Astrocyte (in vitro differentiated cells and primary cell): Measurements from ENCODE around the gene DMGDH. TPM values are rescaled to one million over a fixed set of nuclear protein-coding genes. Genes with fewer than 3 reads are reported as not detected.

Experiments
- DNase-seq: peaks from one replicate; pipeline ENCODE4 v3.0.0-alpha.2; 2010; ENCODE audit warnings: low read depth
- FAIRE-seq: peaks from 2 replicates; lab custom pipeline; 2011; peaks lifted over from hg19 to GRCh38; lab: Jason Lieb, UNC
- H2AFZ ChIP-seq: 2 replicates; pipeline ENCODE4 v1.6.0; 2012; ENCODE audit warnings: low read depth, low read length, inconsistent platforms
- H3K27ac ChIP-seq: 2 replicates; pipeline ENCODE4 v1.5.1; 2011; ENCODE audit warnings: low read depth, low read length, inconsistent platforms
- H3K27me3 ChIP-seq: 2 replicates; pipeline ENCODE4 v1.6.0; 2011; ENCODE audit warnings: low read length, inconsistent platforms; ENCODE audit not compliant: insufficient read depth
- H3K36me3 ChIP-seq: 2 replicates; pipeline ENCODE4 v1.5.1; 2011; ENCODE audit warnings: low read length, inconsistent platforms; ENCODE audit not compliant: insufficient read depth
- H3K4me1 ChIP-seq: 2 replicates; pipeline ENCODE4 v1.5.1; 2011; ENCODE audit warnings: low read length, inconsistent platforms; ENCODE audit not compliant: insufficient read depth
- H3K4me2 ChIP-seq: 2 replicates; pipeline ENCODE4 v1.6.0; 2012; ENCODE audit warnings: low read length, inconsistent platforms
- H3K4me3 ChIP-seq: 2 replicates; pipeline ENCODE4 v1.5.1; 2011; ENCODE audit warnings: low read depth, mild to moderate bottlenecking, low read length, inconsistent platforms; ENCODE audit not compliant: insufficient read depth
- H3K79me2 ChIP-seq: 2 replicates; pipeline ENCODE4 v1.6.0; 2012; ENCODE audit warnings: mild to moderate bottlenecking, low read length, inconsistent platforms; ENCODE audit not compliant: insufficient read depth
- H3K9ac ChIP-seq: 2 replicates; pipeline ENCODE4 v1.6.0; 2012; ENCODE audit warnings: mild to moderate bottlenecking, low read length, inconsistent platforms
- H3K9me3 ChIP-seq: 2 replicates; pipeline ENCODE4 v1.5.1; 2012; ENCODE audit warnings: low read depth, mild to moderate bottlenecking, low read length, inconsistent platforms; ENCODE audit not compliant: insufficient read depth
- H4K20me1 ChIP-seq: 2 replicates; pipeline ENCODE4 v1.6.0; 2012; ENCODE audit warnings: low read length, inconsistent platforms; ENCODE audit not compliant: insufficient read depth
- H3K27ac Mint-ChIP-seq: one replicate; pipeline ENCODE4 v1.8.0; 2021; ENCODE audit warnings: mild to moderate bottlenecking, mixed read lengths; ENCODE audit not compliant: unreplicated experiment
- H3K27me3 Mint-ChIP-seq: one replicate; pipeline ENCODE4 v1.8.0; 2021; ENCODE audit warnings: low read depth, mixed read lengths; ENCODE audit not compliant: unreplicated experiment
- H3K36me3 Mint-ChIP-seq: one replicate; pipeline ENCODE4 v1.8.0; 2021; ENCODE audit warnings: low read depth, mixed read lengths; ENCODE audit not compliant: unreplicated experiment
- H3K4me1 Mint-ChIP-seq: one replicate; pipeline ENCODE4 v1.8.0; 2021; ENCODE audit warnings: low read depth, mixed read lengths; ENCODE audit not compliant: unreplicated experiment
- H3K4me3 Mint-ChIP-seq: one replicate; pipeline ENCODE4 v1.8.0; 2021; ENCODE audit warnings: mild to moderate bottlenecking, moderate library complexity, mixed read lengths; ENCODE audit not compliant: unreplicated experiment
- H3K9me3 Mint-ChIP-seq: one replicate; pipeline ENCODE4 v1.8.0; 2021; ENCODE audit warnings: mild to moderate bottlenecking, mixed read lengths; ENCODE audit not compliant: unreplicated experiment
- EZH2 ChIP-seq: IDR thresholded peaks from 2 replicates; pipeline ENCODE4 v1.6.1; 2012; ENCODE audit warnings: mild to moderate bottlenecking, low read length, inconsistent platforms; ENCODE audit not compliant: insufficient read depth
- total RNA-seq: library from RNA; stranded (reverse); gene quantifications from 2 replicates; pipeline ENCODE4 v1.2.1, GENCODE V29; 2021
- TF ChIP-seq, protein P1 (sequence below): IDR thresholded peaks from 2 replicates; pipeline ENCODE4 v1.5.1; 2011; ENCODE audit warnings: low read depth, mild to moderate bottlenecking, inconsistent platforms, low read length, moderate library complexity; ENCODE audit not compliant: insufficient read depth

The DMGDH gene
- total RNA-seq, 1 donor from 2014 or later = not detected

- no peaks in the 10 kb centered on the region for H3K79me2 ChIP-seq
- no peaks in the 10 kb centered on the region for H3K4me1 ChIP-seq
- no peaks in the 10 kb centered on the region for H3K9me3 ChIP-seq
- no peak overlapping the region for H3K4me2 ChIP-seq
- Mint-ChIP-seq H3K27ac (no peak overlapping the region), H3K9me3 (peaks cover 2% of the 10 kb centered on the region), H3K27me3 (peaks cover 3% of the 10 kb centered on the region), H3K36me3 (no peaks in the 10 kb centered on the region), H3K4me3 (no peak overlapping the region), H3K4me1 (no peaks in the 10 kb centered on the region)
- no peak overlapping the region for H3K27ac ChIP-seq
- H3K36me3 ChIP-seq = no peaks in the 10 kb centered on the region
- no peak overlapping the region for H3K9ac ChIP-seq
- TF ChIP-seq, protein P1, sequence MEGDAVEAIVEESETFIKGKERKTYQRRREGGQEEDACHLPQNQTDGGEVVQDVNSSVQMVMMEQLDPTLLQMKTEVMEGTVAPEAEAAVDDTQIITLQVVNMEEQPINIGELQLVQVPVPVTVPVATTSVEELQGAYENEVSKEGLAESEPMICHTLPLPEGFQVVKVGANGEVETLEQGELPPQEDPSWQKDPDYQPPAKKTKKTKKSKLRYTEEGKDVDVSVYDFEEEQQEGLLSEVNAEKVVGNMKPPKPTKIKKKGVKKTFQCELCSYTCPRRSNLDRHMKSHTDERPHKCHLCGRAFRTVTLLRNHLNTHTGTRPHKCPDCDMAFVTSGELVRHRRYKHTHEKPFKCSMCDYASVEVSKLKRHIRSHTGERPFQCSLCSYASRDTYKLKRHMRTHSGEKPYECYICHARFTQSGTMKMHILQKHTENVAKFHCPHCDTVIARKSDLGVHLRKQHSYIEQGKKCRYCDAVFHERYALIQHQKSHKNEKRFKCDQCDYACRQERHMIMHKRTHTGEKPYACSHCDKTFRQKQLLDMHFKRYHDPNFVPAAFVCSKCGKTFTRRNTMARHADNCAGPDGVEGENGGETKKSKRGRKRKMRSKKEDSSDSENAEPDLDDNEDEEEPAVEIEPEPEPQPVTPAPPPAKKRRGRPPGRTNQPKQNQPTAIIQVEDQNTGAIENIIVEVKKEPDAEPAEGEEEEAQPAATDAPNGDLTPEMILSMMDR = no peak
- no peak for TF ChIP-seq EZH2
- no peaks in the 10 kb centered on the region for H3K27me3 ChIP-seq
- FAIRE-seq (no peak), DNase-seq (no peak)
- H2AFZ ChIP-seq = no peak overlapping the region
- no peak overlapping the region for H3K4me3 ChIP-seq
- no peaks in the 10 kb centered on the region for H4K20me1 ChIP-seq
Measured at GRCh38 chr5:79042188-79042587, 27.3 kb downstream of the DMGDH start.

- Histone ChIP-seq H3K36me3 (no peaks in the 10 kb centered on the region), H3K4me2 (no peak overlapping the region), H4K20me1 (no peaks in the 10 kb centered on the region), H2AFZ (no peak overlapping the region), H3K4me1 (no peaks in the 10 kb centered on the region), H3K79me2 (no peaks in the 10 kb centered on the region), H3K9me3 (no peaks in the 10 kb centered on the region), H3K27ac (no peak overlapping the region), H3K27me3 (no peaks in the 10 kb centered on the region), H3K9ac (no peak overlapping the region), H3K4me3 (no peak overlapping the region)
- H3K27me3 Mint-ChIP-seq = peaks cover 3% of the 10 kb centered on the region
- H3K36me3 Mint-ChIP-seq = no peaks in the 10 kb centered on the region
- H3K9me3 Mint-ChIP-seq = peaks cover 2% of the 10 kb centered on the region
- FAIRE-seq = no peak
- DNase-seq = no peak
- no peak overlapping the region for H3K4me3 Mint-ChIP-seq
- TF ChIP-seq, protein P1 = no peak
- TF ChIP-seq EZH2 = no peak
- no peaks in the 10 kb centered on the region for H3K4me1 Mint-ChIP-seq
- H3K27ac Mint-ChIP-seq = no peak overlapping the region
Measured at GRCh38 chr5:79036769-79037168, 32.7 kb downstream of the DMGDH start.

DNA sequence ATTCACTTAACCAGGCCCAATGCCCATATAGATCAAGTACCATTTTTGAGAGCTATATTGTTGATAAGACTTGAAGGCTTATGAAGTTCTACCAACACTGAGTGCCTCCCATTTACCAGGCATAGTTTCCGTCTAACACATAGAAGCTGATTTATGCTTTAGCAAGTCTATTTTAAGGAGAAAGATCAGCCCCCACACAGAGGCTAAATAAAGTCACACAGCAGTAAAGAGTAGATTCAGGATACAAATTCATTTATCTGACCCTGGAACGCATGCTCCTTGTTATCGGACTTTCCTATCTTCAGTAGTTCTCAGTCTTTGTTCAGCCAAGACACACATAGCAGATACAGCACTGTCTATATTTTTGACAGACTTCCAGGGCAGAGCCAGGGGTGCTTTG is 34.2 kb downstream of the DMGDH start:
- no peak for FAIRE-seq
- TF ChIP-seq, protein P1 = no peak
- no peak for TF ChIP-seq EZH2

More for the DNA sequence above, 34.2 kb downstream of the DMGDH start:
- H3K4me3 Mint-ChIP-seq = no peak overlapping the region
- Histone ChIP-seq H2AFZ (no peak overlapping the region), H3K4me1 (no peaks in the 10 kb centered on the region), H3K27ac (no peak overlapping the region), H3K9me3 (no peaks in the 10 kb centered on the region), H3K9ac (no peak overlapping the region), H3K36me3 (no peaks in the 10 kb centered on the region), H3K79me2 (no peaks in the 10 kb centered on the region), H3K4me2 (no peak overlapping the region), H3K27me3 (no peaks in the 10 kb centered on the region), H3K4me3 (no peak overlapping the region), H4K20me1 (no peaks in the 10 kb centered on the region)
- H3K36me3 Mint-ChIP-seq = no peaks in the 10 kb centered on the region
- peaks cover 2% of the 10 kb centered on the region for H3K9me3 Mint-ChIP-seq
- no peaks in the 10 kb centered on the region for H3K4me1 Mint-ChIP-seq
- H3K27ac Mint-ChIP-seq = no peak overlapping the region
- H3K27me3 Mint-ChIP-seq = peaks cover 3% of the 10 kb centered on the region
- DNase-seq = no peak
